Astrocyte (in vitro differentiated cells and primary cell): ENCODE results near the gene PTMA.

Experiments
- CTCF ChIP-seq: IDR thresholded peaks from 2 replicates; pipeline ENCODE4 v1.5.1; 2011; ENCODE audit warnings: low read depth, mild to moderate bottlenecking, inconsistent platforms, low read length, moderate library complexity; ENCODE audit not compliant: insufficient read depth
- EZH2 ChIP-seq: IDR thresholded peaks from 2 replicates; pipeline ENCODE4 v1.6.1; 2012; ENCODE audit warnings: mild to moderate bottlenecking, low read length, inconsistent platforms; ENCODE audit not compliant: insufficient read depth

DNA sequence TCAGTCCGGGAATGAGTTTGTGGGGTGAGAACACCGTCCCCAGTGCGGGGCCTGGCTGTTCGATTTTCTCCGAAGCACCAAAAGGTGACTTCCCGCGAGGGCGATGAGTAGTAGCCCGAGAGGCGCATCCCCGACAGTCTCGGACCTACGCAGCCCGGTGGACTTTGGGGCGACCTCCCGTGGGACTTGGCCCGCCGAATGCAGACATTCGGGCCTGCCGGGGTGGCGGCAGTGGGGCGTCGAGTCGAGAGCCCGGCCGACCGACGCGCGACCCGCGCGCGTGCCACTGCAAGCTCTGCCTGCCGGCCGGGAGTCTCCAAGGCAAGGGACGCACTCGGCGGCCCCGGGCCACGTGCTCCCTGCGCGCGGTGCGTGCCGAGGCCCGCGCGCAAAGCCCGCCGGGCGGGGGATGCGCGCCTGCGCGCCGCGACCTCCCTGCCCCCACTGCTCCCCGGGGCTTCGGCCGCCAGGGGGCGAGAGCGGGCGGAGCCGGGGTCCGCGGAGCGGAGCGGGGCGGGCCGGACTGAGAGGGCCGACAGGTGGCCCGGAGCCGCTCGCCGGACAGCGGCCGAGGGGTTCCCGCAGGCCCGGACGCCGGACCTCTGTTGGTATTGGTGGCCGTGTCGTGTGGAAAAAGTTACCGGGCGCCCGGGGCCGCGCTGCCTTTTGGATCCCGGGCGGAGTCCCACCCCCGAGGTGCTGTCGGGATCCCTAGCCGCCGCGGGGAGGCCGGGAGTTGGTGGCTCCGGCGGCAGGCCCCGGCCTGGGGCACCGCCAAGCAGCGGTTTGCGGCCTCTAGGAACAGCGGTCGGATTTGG is 1.9 kb downstream of the PTMA start:
- TF ChIP-seq CTCF (peak; percentile 58), EZH2 (no peak)
